H1 (cell line): ENCODE data around the gene MYLK. TPM values are rescaled to one million over a fixed set of nuclear protein-coding genes. Genes with fewer than 3 reads are reported as not detected.
A peak's percentile ranks its signal among the peaks of the same experiment; 100 is the strongest.

Experiments
- CTCF ChIA-PET: fragments of 300-600 bp; sonication (Branson Sonifier 250); formaldehyde crosslinking; loops from one replicate; lab custom pipeline; 2021; ENCODE audit not compliant: partially characterized antibody; lab: Charles Lee
- POLR2A ChIA-PET: fragments of 300-600 bp; sonication (Branson Sonifier 250); formaldehyde crosslinking; loops from one replicate; lab custom pipeline; 2021; ENCODE audit warnings: inconsistent platforms; ENCODE audit not compliant: partially characterized antibody; lab: Charles Lee
- DNase-seq, 2 experiments: peaks; one replicate each; pipeline versions ENCODE4 v3.0.0 to v3.0.0-alpha.2; 2010 to 2022; ENCODE audit warnings: low spot score in 2 of 2, low read depth in 1 of 2, mixed read lengths in 1 of 2
- FAIRE-seq: peaks from 2 replicates; lab custom pipeline; 2011; peaks lifted over from hg19 to GRCh38; lab: Jason Lieb, UNC
- H2AFZ ChIP-seq: 2 replicates; pipeline ENCODE4 v1.8.1; 2012; ENCODE audit warnings: low read length, inconsistent platforms
- H2AK5ac ChIP-seq: 2 replicates; pipeline ENCODE4 v1.6.1; 2013; ENCODE audit warnings: low read depth, low read length
- H2BK120ac ChIP-seq: replicated peaks from 2 replicates; pipeline ENCODE3; 2013; ENCODE audit warnings: low read depth, low read length, inconsistent platforms
- H2BK12ac ChIP-seq: 2 replicates; pipeline ENCODE4 v1.6.1; 2013; ENCODE audit warnings: low read depth, low read length
- H2BK15ac ChIP-seq: 2 replicates; pipeline ENCODE4 v1.6.1; 2013; ENCODE audit warnings: low read length
- H2BK20ac ChIP-seq: 2 replicates; pipeline ENCODE4 v1.6.1; 2013; ENCODE audit warnings: low read length
- H2BK5ac ChIP-seq: 2 replicates; pipeline ENCODE4 v1.6.1; 2013; ENCODE audit warnings: low read depth, low read length
- H3K14ac ChIP-seq: 2 replicates; pipeline ENCODE4 v1.6.1; 2013; ENCODE audit warnings: inconsistent platforms; ENCODE audit not compliant: insufficient read length
- H3K18ac ChIP-seq: 2 replicates; pipeline ENCODE4 v1.6.1; 2013; ENCODE audit warnings: low read length; ENCODE audit errors: extremely low read depth
- H3K23ac ChIP-seq: 2 replicates; pipeline ENCODE4 v1.6.1; 2013; ENCODE audit warnings: inconsistent platforms; ENCODE audit not compliant: insufficient read length
- H3K23me2 ChIP-seq: 2 replicates; pipeline ENCODE4 v1.6.1; 2013; ENCODE audit warnings: low read depth, low read length
- H3K27ac ChIP-seq: 2 replicates; pipeline ENCODE4 v1.6.1; 2011; ENCODE audit warnings: low read depth, low read length, inconsistent platforms
- H3K27me3 ChIP-seq, 4 experiments: replicated peaks in 1 of 4; 1 replicate in 1 of 4; 2 replicates in 3 of 4; pipeline versions ENCODE4 v1.6.1 to v1.8.1; 2011 to 2013; ENCODE audit warnings: low read length in 3 of 4, mild to moderate bottlenecking in 3 of 4, inconsistent platforms in 2 of 4, mixed read lengths in 2 of 4, moderate library complexity in 1 of 4; ENCODE audit not compliant: control insufficient read depth in 3 of 4, insufficient read depth in 3 of 4; ENCODE audit errors: extremely low read depth in 1 of 4
- H3K36me3 ChIP-seq, 4 experiments: 2 replicates each; pipeline versions ENCODE4 v1.6.1 to v1.8.1; 2011 to 2013; ENCODE audit warnings: mild to moderate bottlenecking in 4 of 4, low read length in 3 of 4, moderate library complexity in 2 of 4, control low read depth in 1 of 4, inconsistent platforms in 1 of 4; ENCODE audit not compliant: insufficient read depth in 4 of 4, control insufficient read depth in 2 of 4
- H3K4ac ChIP-seq: replicated peaks from 2 replicates; pipeline ENCODE3; 2013; ENCODE audit warnings: low read length, low read depth, mixed read lengths, inconsistent platforms; ENCODE audit not compliant: insufficient read length
- H3K4me1 ChIP-seq, 4 experiments: replicated peaks in 1 of 4; 1 replicate in 1 of 4; 2 replicates in 3 of 4; pipeline versions ENCODE4 v1.6.1 to v1.8.1; 2011 to 2013; ENCODE audit warnings: low read length in 3 of 4, inconsistent platforms in 2 of 4, mixed read lengths in 1 of 4; ENCODE audit not compliant: insufficient read depth in 4 of 4, control insufficient read depth in 3 of 4
- H3K4me2 ChIP-seq, 2 experiments: 2 replicates each; pipeline versions ENCODE4 v1.6.1 to v1.8.1; 2011 to 2013; ENCODE audit warnings: low read depth in 2 of 2, low read length in 2 of 2, control low read depth in 1 of 2, inconsistent platforms in 1 of 2, mild to moderate bottlenecking in 1 of 2; ENCODE audit not compliant: insufficient read depth in 1 of 2
- H3K4me3 ChIP-seq, 4 experiments: fragments of 200-600, 300-600 bp in 1 of 4; sonication (generic), shearing (Covaris generic), sonication (Bioruptor Twin) in 1 of 4; 2 replicates each; pipeline versions ENCODE4 v1.5.1 to v1.8.1; 2011 to 2016; ENCODE audit warnings: low read length in 4 of 4, low read depth in 3 of 4, control low read depth in 2 of 4, inconsistent platforms in 2 of 4, mild to moderate bottlenecking in 2 of 4, mixed read lengths in 1 of 4, moderate library complexity in 1 of 4; ENCODE audit not compliant: insufficient read depth in 2 of 4; ENCODE audit errors: extremely low read depth in 1 of 4
- H3K56ac ChIP-seq: replicated peaks from 2 replicates; pipeline ENCODE3; 2013; ENCODE audit warnings: low read depth, mild to moderate bottlenecking, mixed read lengths, low read length, inconsistent platforms; ENCODE audit not compliant: insufficient read length
- H3K79me1 ChIP-seq: 2 replicates; pipeline ENCODE4 v1.6.1; 2013; ENCODE audit warnings: low read depth, low read length, control low read depth
- H3K79me2 ChIP-seq, 2 experiments: 2 replicates each; pipeline versions ENCODE4 v1.6.1 to v1.8.1; 2012 to 2013; ENCODE audit warnings: low read length in 2 of 2, mild to moderate bottlenecking in 2 of 2, inconsistent platforms in 1 of 2; ENCODE audit not compliant: insufficient read depth in 2 of 2, control insufficient read depth in 1 of 2
- H3K9ac ChIP-seq, 4 experiments: replicated peaks in 1 of 4; 1 replicate in 1 of 4; 2 replicates in 3 of 4; pipeline versions ENCODE4 v1.6.1 to v1.8.1; 2011 to 2013; ENCODE audit warnings: low read depth in 3 of 4, low read length in 3 of 4, control low read depth in 2 of 4, mild to moderate bottlenecking in 2 of 4, moderate library complexity in 2 of 4, inconsistent platforms in 1 of 4; ENCODE audit errors: extremely low read depth in 1 of 4
- H3K9me3 ChIP-seq, 2 experiments: 2 replicates each; pipeline versions ENCODE4 v1.6.1 to v1.8.1; 2012 to 2013; ENCODE audit warnings: mild to moderate bottlenecking in 2 of 2, moderate library complexity in 2 of 2, control low read depth in 1 of 2, inconsistent platforms in 1 of 2, low read depth in 1 of 2, low read length in 1 of 2, mixed read lengths in 1 of 2; ENCODE audit not compliant: insufficient read depth in 2 of 2
- H4K20me1 ChIP-seq, 2 experiments: replicated peaks in 1 of 2; 2 replicates each; pipeline versions ENCODE3 to v1.8.1; 2011 to 2013; ENCODE audit warnings: inconsistent platforms in 2 of 2, low read length in 2 of 2, mild to moderate bottlenecking in 1 of 2; ENCODE audit not compliant: insufficient read depth in 2 of 2, control insufficient read depth in 1 of 2
- H4K5ac ChIP-seq: 2 replicates; pipeline ENCODE4 v1.6.1; 2013; ENCODE audit warnings: low read length, low read depth, mixed read lengths, inconsistent platforms; ENCODE audit not compliant: insufficient read length
- H4K8ac ChIP-seq: 2 replicates; pipeline ENCODE4 v1.8.0; 2013; ENCODE audit warnings: mild to moderate bottlenecking, moderate library complexity, low read length, inconsistent platforms; ENCODE audit not compliant: insufficient read depth; ENCODE audit errors: extremely low read depth
- H4K91ac ChIP-seq: replicated peaks from 2 replicates; pipeline ENCODE3; 2013; ENCODE audit warnings: low read length, mixed read lengths, inconsistent platforms; ENCODE audit not compliant: insufficient read length
- ASH2L ChIP-seq: fragments of 200-600, 300-600 bp; sonication (generic); IDR thresholded peaks from one replicate; pipeline ENCODE4 v1.7.1; 2017; ENCODE audit warnings: low read length
- CBX5 ChIP-seq: fragments of 300-800, 300-1000 bp; sonication (generic); IDR thresholded peaks from 2 replicates; pipeline ENCODE4 v1.7.1; 2016; ENCODE audit warnings: antibody characterized with exemption, low read length, low read depth
- CEBPB ChIP-seq: IDR thresholded peaks from 2 replicates; pipeline ENCODE4 v1.6.1; 2012; ENCODE audit warnings: low read depth, low read length
- EGR1 ChIP-seq: IDR thresholded peaks from 2 replicates; pipeline ENCODE4 v1.6.1; 2011; ENCODE audit warnings: low read depth, low read length, borderline replicate concordance
- EP300 ChIP-seq, 2 experiments: IDR thresholded peaks; 1 replicate in 1 of 2; 2 replicates in 1 of 2; pipeline ENCODE4 v1.6.1; 2011 to 2012; ENCODE audit warnings: low read depth in 2 of 2, low read length in 2 of 2, mild to moderate bottlenecking in 2 of 2, borderline replicate concordance in 1 of 2, inconsistent platforms in 1 of 2, moderate library complexity in 1 of 2
- GABPA ChIP-seq: IDR thresholded peaks from 2 replicates; pipeline ENCODE4 v1.6.1; 2011; ENCODE audit warnings: mild to moderate bottlenecking, low read length, moderate library complexity, borderline replicate concordance; ENCODE audit not compliant: insufficient read depth
- JUND ChIP-seq: IDR thresholded peaks from 2 replicates; pipeline ENCODE4 v1.6.1; 2011; ENCODE audit warnings: mild to moderate bottlenecking, improper control_type of control experiment, low read length
- SAP30 ChIP-seq: fragments of 300-600 bp; sonication (generic); IDR thresholded peaks from 2 replicates; pipeline ENCODE4 v1.7.1; 2012; ENCODE audit warnings: low read length, moderate library complexity, mild to moderate bottlenecking, inconsistent platforms; ENCODE audit not compliant: insufficient read depth, insufficient replicate concordance
- SUZ12 ChIP-seq: fragments of 200-600 bp; sonication (generic); IDR thresholded peaks from 2 replicates; pipeline ENCODE4 v1.6.1; 2012; ENCODE audit warnings: mild to moderate bottlenecking, inconsistent platforms, low read length, moderate library complexity, mixed read lengths
- TAF7 ChIP-seq: optimal IDR thresholded peaks from 2 replicates; pipeline ENCODE3; 2011; ENCODE audit warnings: low read depth, mild to moderate bottlenecking, inconsistent platforms, low read length, moderate library complexity, borderline replicate concordance
- YY1 ChIP-seq: IDR thresholded peaks from 2 replicates; pipeline ENCODE4 v1.6.1; 2011; ENCODE audit warnings: low read depth, mild to moderate bottlenecking, low read length
- WGBS, 2 experiments: shearing (Covaris generic) in 1 of 2; methylation state at CpG; one replicate each; pipeline versions ENCODE4 v1.1.6 to v1.1.7; 2013 to 2015; ENCODE audit warnings: low lambda C conversion rate in 2 of 2, mixed read lengths in 2 of 2, inconsistent platforms in 1 of 2, low coverage in 1 of 2, missing lambda C conversion rate in 1 of 2; ENCODE audit not compliant: insufficient replicate concordance in 2 of 2, insufficient coverage in 1 of 2, insufficient read length in 1 of 2; ENCODE audit errors: extremely low coverage in 1 of 2, missing lambda C conversion rate in 1 of 2; 5-methylcytosine and 5-hydroxymethylcytosine counted together
- polyA plus RNA-seq, 7 experiments: library from polyadenylated mRNA; depleted of rRNA in 3 of 7; stranded (reverse) in 5 of 7; unstranded in 2 of 7; fragments of >200 nt in 5 of 7; fragments of 200-250 nt in 2 of 7; gene quantifications; 1 replicate in 5 of 7; 2 replicates in 1 of 7; 4 replicates in 1 of 7; pipeline versions ENCODE4 v1.2.1 to v1.2.3, GENCODE V29; 2011 to 2013; ENCODE audit warnings: missing spikeins in 2 of 7, mixed read lengths in 2 of 7
- total RNA-seq: library from RNA; stranded (reverse); fragmentation: NEBNext Ultra II Directional; extraction: Animal tissue kit (Norgen Biotek cat#: 25700); gene quantifications from 2 replicates; pipeline ENCODE4 v1.2.1, GENCODE V29; 2021

MYLK gene
- total and polyA plus RNA-seq, 2 of the 8 experiments (the other 6 are each of a cell fraction or from before 2014, with no cell fraction given), result 11.6 to 21.3 TPM

DNA sequence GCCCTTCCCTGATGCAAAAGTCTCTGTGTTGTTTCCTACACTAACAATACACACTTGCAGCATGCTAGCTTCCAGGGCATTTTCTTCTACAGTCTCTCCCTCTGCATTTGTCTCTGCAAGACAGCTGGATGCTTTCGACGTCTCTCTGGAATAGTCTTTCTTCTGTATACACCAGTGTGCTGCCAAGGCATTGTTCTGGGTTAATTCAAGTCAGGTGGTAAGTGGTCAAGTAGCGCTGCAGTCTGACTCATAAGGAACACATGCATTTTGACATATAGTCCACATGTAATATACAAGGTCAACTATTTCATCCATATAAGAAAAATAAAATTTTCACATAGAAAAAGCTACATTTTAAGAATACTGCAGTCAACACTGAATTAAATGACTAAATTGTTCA is 92.7 kb downstream of the MYLK start:
- Histone ChIP-seq H3K23me2 (no peaks in the 10 kb centered on the region), H2AK5ac (no peak overlapping the region), H3K4me2 (no peak overlapping the region), H3K23ac (no peak overlapping the region), H3K9ac (no peak overlapping the region), H2BK5ac (no peak overlapping the region), H4K8ac (no peak overlapping the region), H3K9me3 (no peaks in the 10 kb centered on the region), H3K14ac (no peak overlapping the region), H2BK120ac (no peak overlapping the region), H3K4ac (no peak overlapping the region)
- POLR2A ChIA-PET, result interaction anchor here (0.6 to 0.9 kb wide), 2 partner anchors 24 to 60 kb away, joined by 3 to 4 read pairs; no protein-coding TSS in a partner anchor
- 91% methylated on average over 3 of the region's 3 CpGs; no CpG with 5 or more reads in 1 of the 2 experiments for WGBS, 2 experiments
- FAIRE-seq (no peak), DNase-seq (peak in 1 of 2 experiments; percentile 26)
- TF ChIP-seq TAF7, result no peak
- TF ChIP-seq SUZ12, result no peak
- no peak for TF ChIP-seq JUND
- TF ChIP-seq EGR1, result no peak
- no peak for TF ChIP-seq YY1
- no peak for TF ChIP-seq SAP30
- TF ChIP-seq GABPA, result no peak
- TF ChIP-seq CBX5, result no peak
- TF ChIP-seq CEBPB, result no peak
- TF ChIP-seq EP300 (IDR thresholded peaks at IDR 0.05; ENCODE audit: borderline replicate concordance in 1 of 2, low read depth in 2 of 2, low read length in 2 of 2), result no peak
- TF ChIP-seq ASH2L, result no peak
- TF ChIP-seq, all 59 proteins: peak for 0
- H4K20me1 ChIP-seq, result no peaks in the 10 kb centered on the region
- H3K27me3 ChIP-seq, result no peaks in the 10 kb centered on the region
- H3K18ac ChIP-seq, result no peak overlapping the region
- H4K91ac ChIP-seq, result no peak overlapping the region
- H3K4me3 ChIP-seq, result no peak overlapping the region
- H2AFZ ChIP-seq, result no peak overlapping the region
- H3K4me1 ChIP-seq, result peaks cover 0 to 3% (median 0%) of the 10 kb centered on the region in 4 experiments; a peak in 1 of 7 replicates
- H2BK20ac ChIP-seq, result no peak overlapping the region
- H4K5ac ChIP-seq, result no peak overlapping the region
- CTCF ChIA-PET, result interaction anchor here (0.7 to 1.5 kb wide), 3 partner anchors 68 to 149 kb away, joined by 3 to 7 read pairs (median 4); no protein-coding TSS in a partner anchor
- H2BK12ac ChIP-seq, result no peak overlapping the region
- no peaks in the 10 kb centered on the region for H3K79me2 ChIP-seq
- no peaks in the 10 kb centered on the region for H3K79me1 ChIP-seq
- no peak overlapping the region for H2BK15ac ChIP-seq
- peaks cover 0 to 2% (median 0%) of the 10 kb centered on the region in 4 experiments; a peak in 2 of 8 replicates for H3K36me3 ChIP-seq
- H3K27ac ChIP-seq, result no peak overlapping the region
- H3K56ac ChIP-seq, result no peak overlapping the region
